Epithelial cell of esophagus (primary cell): ENCODE results near the gene RRP7A.
"Not testable (repeated sequence)": the region's sequence is repeated elsewhere in the genome, so short reads cannot be mapped to it uniquely, and the experiment has no call there.

Source experiments
- DNase-seq: peaks from one replicate; pipeline ENCODE4 v3.0.0; 2010; ENCODE audit warnings: low read depth
- H3K4me3 ChIP-seq: 2 replicates; pipeline ENCODE4 v1.5.1; 2011; ENCODE audit warnings: mild to moderate bottlenecking, low read length, control low read depth
- CTCF ChIP-seq: IDR thresholded peaks from 2 replicates; pipeline ENCODE4 v1.5.1; 2011; ENCODE audit warnings: low read depth, mild to moderate bottlenecking, low read length, control low read depth, inconsistent platforms; ENCODE audit not compliant: insufficient read depth; ENCODE audit errors: missing control alignments

Gene RRP7A

GRCh38 chr22:42519525-42520401 is at the start of gene RRP7A:
Gene RRP7A (minus strand): TSS chr22:42519796. CDS start chr22:42519786, 10 bp downstream.
- H3K4me3 ChIP-seq = peak within 1 kb of the TSS; percentile 72
- peak; percentile 87 for DNase-seq
- no peak for TF ChIP-seq CTCF

GRCh38 chr22:42567950-42568349 is 48.4 kb upstream of the RRP7A start:
- DNase-seq, H3K4me3 ChIP-seq: not testable (repeated sequence)

- no peak for DNase-seq
- TF ChIP-seq CTCF = no peak
These were observed 46.4 kb upstream of the RRP7A start for GRCh38 chr22:42565956-42566355.

GRCh38 chr22:42564699-42565098 is 45.1 kb upstream of the RRP7A start:
- DNase-seq = no peak
- no peak overlapping the region for H3K4me3 ChIP-seq
- no peak for TF ChIP-seq CTCF

More at GRCh38 chr22:42565956-42566355, 46.4 kb upstream of the RRP7A start:
- H3K4me3 ChIP-seq = no peak overlapping the region

- not testable (repeated sequence) for H3K4me3 ChIP-seq
- peak; percentile 35 for DNase-seq
These were observed 44.3 kb upstream of the RRP7A start for GRCh38 chr22:42563943-42564342.

GRCh38 chr22:42562684-42563083 is 43.1 kb upstream of the RRP7A start:
- no peak for DNase-seq
- H3K4me3 ChIP-seq = no peak overlapping the region
- no peak for TF ChIP-seq CTCF

- no peak overlapping the region for H3K4me3 ChIP-seq
- no peak for TF ChIP-seq CTCF
- DNase-seq = no peak
These were observed 42.7 kb upstream of the RRP7A start for GRCh38 chr22:42562279-42562678.

GRCh38 chr22:42561856-42562255 is 42.3 kb upstream of the RRP7A start:
- TF ChIP-seq CTCF = no peak
- H3K4me3 ChIP-seq = no peak overlapping the region
- no peak for DNase-seq
